ENCODE results near the gene MAFF.
"Not testable (repeated sequence)": the region's sequence is repeated elsewhere in the genome, so short reads cannot be mapped to it uniquely, and the experiment has no call there.

MAFF gene

GRCh38 chr22:38175206-38176118 lies 26.3 kb upstream of the MAFF start:
- Histone ChIP-seq H3K9ac (ENCODE audit: low read length) (no peak overlapping the region), H3K9me3 (ENCODE audit: insufficient read depth, low read length) (no peaks in the 10 kb centered on the region), H3K4me2 (ENCODE audit: low read length) (no peak overlapping the region), H3K4me3 (ENCODE audit: low read length) (no peak overlapping the region), H3K36me3 (replicated peaks; ENCODE audit: low read depth, low read length) (no peaks in the 10 kb centered on the region), H3K27ac (ENCODE audit: low read length) (no peak overlapping the region), H3K27me3 (ENCODE audit: low read depth, low read length) (no peaks in the 10 kb centered on the region), H3K4me1 (ENCODE audit: low read length) (peaks cover 30% of the 10 kb centered on the region), H3K79me2 (ENCODE audit: low read length) (no peaks in the 10 kb centered on the region), H4K20me1 (ENCODE audit: insufficient read depth, low read length) (no peaks in the 10 kb centered on the region), H2AFZ (ENCODE audit: low read depth, low read length) (no peak overlapping the region)
- no peak for TF ChIP-seq EZH2phosphoT487 (IDR thresholded peaks at IDR 0.05; ENCODE audit: low read depth)
- no peak for TF ChIP-seq CTCF (IDR thresholded peaks at IDR 0.05; ENCODE audit: low read depth, low read length)

- no peak overlapping the region for H2AFZ ChIP-seq (ENCODE audit: low read depth, low read length)
- peaks cover 4% of the 10 kb centered on the region; the same call in 1 of the 2 replicates for H3K79me2 ChIP-seq (ENCODE audit: low read length)
- no peak overlapping the region for H3K4me3 ChIP-seq (ENCODE audit: low read length)
- H3K36me3 ChIP-seq (replicated peaks; ENCODE audit: low read depth, low read length), result no peaks in the 10 kb centered on the region
- no peak overlapping the region for H3K27ac ChIP-seq (ENCODE audit: low read length)
- TF ChIP-seq EZH2phosphoT487 (IDR thresholded peaks at IDR 0.05; ENCODE audit: low read depth), result no peak
- no peak for TF ChIP-seq CTCF (IDR thresholded peaks at IDR 0.05; ENCODE audit: low read depth, low read length)
- peak overlapping the region; percentile 23; the same call in 1 of the 2 replicates for H3K4me2 ChIP-seq (ENCODE audit: low read length)
- no peaks in the 10 kb centered on the region for H4K20me1 ChIP-seq (ENCODE audit: insufficient read depth, low read length)
- H3K27me3 ChIP-seq (ENCODE audit: low read depth, low read length), result no peaks in the 10 kb centered on the region
- H3K4me1 ChIP-seq (ENCODE audit: low read length), result peaks cover 38% of the 10 kb centered on the region
- H3K9me3 ChIP-seq (ENCODE audit: insufficient read depth, low read length), result no peaks in the 10 kb centered on the region
- H3K9ac ChIP-seq (ENCODE audit: low read length), result no peak overlapping the region
Observed at GRCh38 chr22:38176170-38176741, 25.5 kb upstream of the MAFF start.

- no peaks in the 10 kb centered on the region for H3K9me3 ChIP-seq (ENCODE audit: insufficient read depth, low read length)
- no peaks in the 10 kb centered on the region for H4K20me1 ChIP-seq (ENCODE audit: insufficient read depth, low read length)
- H3K4me3 ChIP-seq (ENCODE audit: low read length), result no peak overlapping the region
- H3K27ac ChIP-seq (ENCODE audit: low read length), result no peak overlapping the region
- no peaks in the 10 kb centered on the region for H3K36me3 ChIP-seq (replicated peaks; ENCODE audit: low read depth, low read length)
- TF ChIP-seq CTCF (IDR thresholded peaks at IDR 0.05; ENCODE audit: low read depth, low read length) (no peak), EZH2phosphoT487 (IDR thresholded peaks at IDR 0.05; ENCODE audit: low read depth) (no peak)
- H3K4me1 ChIP-seq (ENCODE audit: low read length), result peaks cover 39% of the 10 kb centered on the region
- peaks cover 5% of the 10 kb centered on the region; the same call in 1 of the 2 replicates for H3K79me2 ChIP-seq (ENCODE audit: low read length)
- H3K4me2 ChIP-seq (ENCODE audit: low read length), result no peak overlapping the region; the same call in 1 of the 2 replicates
- H2AFZ ChIP-seq (ENCODE audit: low read depth, low read length), result no peak overlapping the region
- no peaks in the 10 kb centered on the region for H3K27me3 ChIP-seq (ENCODE audit: low read depth, low read length)
- no peak overlapping the region for H3K9ac ChIP-seq (ENCODE audit: low read length)
Observed at GRCh38 chr22:38177044-38177443, 24.8 kb upstream of the MAFF start.

- not testable (repeated sequence) for H3K36me3 ChIP-seq (replicated peaks; ENCODE audit: low read depth, low read length); H4K20me1 ChIP-seq (ENCODE audit: insufficient read depth, low read length); H3K27me3 ChIP-seq (ENCODE audit: low read depth, low read length); H3K9ac ChIP-seq (ENCODE audit: low read length); H3K27ac ChIP-seq (ENCODE audit: low read length); H3K4me3 ChIP-seq (ENCODE audit: low read length); H3K4me2 ChIP-seq (ENCODE audit: low read length); H2AFZ ChIP-seq (ENCODE audit: low read depth, low read length); H3K9me3 ChIP-seq (ENCODE audit: insufficient read depth, low read length); H3K79me2 ChIP-seq (ENCODE audit: low read length)
- peaks cover 42% of the 10 kb centered on the region for H3K4me1 ChIP-seq (ENCODE audit: low read length)
Observed at GRCh38 chr22:38177571-38177925, 24.2 kb upstream of the MAFF start.

All from OCI-LY3 (cell line).